Endothelial cell of umbilical vein (primary cell): ENCODE measurements around the gene KCTD16. TPM values are rescaled to one million over a fixed set of nuclear protein-coding genes. Genes with fewer than 3 reads are reported as not detected.

Source experiments
- BruUV-seq: library from RNA; stranded (reverse); fragments of 400-500 nt; replicated peaks from 2 replicates; lab custom pipeline; 2021; lab: Mats Ljungman, UMichigan
- CTCF ChIA-PET: fragments of 300-600, 350-600 bp; sonication (Branson Sonifier 250); formaldehyde crosslinking; loops from one replicate; lab custom pipeline; 2021; ENCODE audit warnings: antibody characterized with exemption, inconsistent platforms; lab: Charles Lee
- POLR2A ChIA-PET: fragments of 300-600, 350-600 bp; sonication (Branson Sonifier 250); formaldehyde crosslinking; loops from one replicate; lab custom pipeline; 2021; ENCODE audit warnings: antibody characterized with exemption, inconsistent platforms; lab: Charles Lee
- DNase-seq: peaks from one replicate; pipeline ENCODE4 v3.0.0-alpha.2; 2011; ENCODE audit warnings: low read depth, low spot score
- FAIRE-seq: peaks from 2 replicates; lab custom pipeline; 2011; peaks lifted over from hg19 to GRCh38; lab: Jason Lieb, UNC
- H2AFZ ChIP-seq: 2 replicates; pipeline ENCODE4 v1.6.0; 2012; ENCODE audit warnings: low read depth, low read length, control low read depth, inconsistent platforms
- H3K27ac ChIP-seq: 2 replicates; pipeline ENCODE4 v1.5.1; 2011; ENCODE audit warnings: low read depth, mild to moderate bottlenecking, control low read depth, low read length, moderate library complexity; ENCODE audit not compliant: insufficient read depth
- H3K27me3 ChIP-seq, 2 experiments: 2 replicates each; pipeline versions ENCODE4 v1.6.0 to v1.6.1; 2011; ENCODE audit warnings: low read length in 2 of 2, mixed read lengths in 1 of 2; ENCODE audit not compliant: control insufficient read depth in 2 of 2, insufficient read depth in 2 of 2
- H3K36me3 ChIP-seq, 2 experiments: 2 replicates in 1 of 2; 3 replicates in 1 of 2; pipeline ENCODE4 v1.5.1; 2011; ENCODE audit warnings: low read length in 2 of 2, mild to moderate bottlenecking in 1 of 2, moderate library complexity in 1 of 2; ENCODE audit not compliant: control insufficient read depth in 2 of 2, insufficient read depth in 2 of 2; ENCODE audit errors: extremely low read depth in 1 of 2
- H3K4me1 ChIP-seq: 3 replicates; pipeline ENCODE4 v1.5.1; 2011; ENCODE audit warnings: mild to moderate bottlenecking, low read length; ENCODE audit not compliant: control insufficient read depth, insufficient read depth; ENCODE audit errors: extremely low read depth
- H3K4me2 ChIP-seq: 2 replicates; pipeline ENCODE4 v1.6.1; 2011; ENCODE audit warnings: low read length, control low read depth, mixed read lengths; ENCODE audit not compliant: insufficient read depth
- H3K4me3 ChIP-seq, 3 experiments: fragments of 200-600 bp in 1 of 3; sonication (generic), shearing (Covaris generic) in 1 of 3; replicated peaks in 1 of 3; 2 replicates each; pipeline ENCODE4 v1.5.1; 2011 to 2016; ENCODE audit warnings: control low read depth in 3 of 3, low read length in 3 of 3, mild to moderate bottlenecking in 2 of 3, inconsistent platforms in 1 of 3, low read depth in 1 of 3, moderate library complexity in 1 of 3; ENCODE audit not compliant: insufficient read depth in 1 of 3
- H3K79me2 ChIP-seq: 2 replicates; pipeline ENCODE4 v1.6.0; 2012; ENCODE audit warnings: low read length, inconsistent platforms; ENCODE audit not compliant: control insufficient read depth, insufficient read depth
- H3K9ac ChIP-seq: replicated peaks from 2 replicates; pipeline ENCODE3; 2011; ENCODE audit warnings: low read length, control low read depth; ENCODE audit not compliant: insufficient read depth; ENCODE audit errors: extremely low read depth
- H3K9me1 ChIP-seq: replicated peaks from 3 replicates; pipeline ENCODE4 v1.6.0; 2011; ENCODE audit warnings: mild to moderate bottlenecking, low read length; ENCODE audit not compliant: control insufficient read depth, insufficient read depth; ENCODE audit errors: extremely low read depth
- H3K9me3 ChIP-seq: replicated peaks from 2 replicates; pipeline ENCODE4 v1.5.1; 2012; ENCODE audit warnings: low read length, inconsistent platforms; ENCODE audit not compliant: control insufficient read depth, insufficient read depth
- H4K20me1 ChIP-seq: replicated peaks from 2 replicates; pipeline ENCODE3; 2011; ENCODE audit warnings: mild to moderate bottlenecking, low read length; ENCODE audit not compliant: control insufficient read depth, insufficient read depth; ENCODE audit errors: extremely low read depth
- EZH2 ChIP-seq: IDR thresholded peaks from 2 replicates; pipeline ENCODE4 v1.6.1; 2012; ENCODE audit warnings: borderline replicate concordance, low read depth, mild to moderate bottlenecking, moderate library complexity, low read length, inconsistent platforms; ENCODE audit not compliant: severe bottlenecking
- FOS ChIP-seq: IDR thresholded peaks from 2 replicates; pipeline ENCODE4 v1.6.1; 2011; ENCODE audit warnings: mild to moderate bottlenecking, low read length, moderate library complexity, borderline replicate concordance; ENCODE audit not compliant: insufficient read depth
- GATA2 ChIP-seq: IDR thresholded peaks from 2 replicates; pipeline ENCODE4 v1.7.0; 2011; ENCODE audit warnings: low read depth, mild to moderate bottlenecking, moderate library complexity, mixed read lengths, low read length; ENCODE audit not compliant: insufficient read length, insufficient read depth
- MYC ChIP-seq: IDR thresholded peaks from one replicate; pipeline ENCODE4 v1.6.1; 2011; ENCODE audit warnings: mild to moderate bottlenecking, low read depth, low read length
- dilution Hi-C: fragments of 300-500 bp; cut with MboI; formaldehyde crosslinking; loops from one replicate; pipeline ENCODE4 v1.15.0; 2019; ENCODE audit warnings: low sequenced_read_pairs; ENCODE audit not compliant: extremely low pct_ligation_motif_present
- intact Hi-C: fragments of 100-400 bp; cut with micrococcal nuclease; formaldehyde crosslinking; loops from one replicate; pipeline ENCODE4 v1.10.0; 2022
- polyA plus RNA-seq, 4 experiments: library from polyadenylated mRNA; depleted of rRNA in 3 of 4; stranded (reverse) in 3 of 4; unstranded in 1 of 4; fragments of >200 nt; gene quantifications; 2 replicates each; pipeline versions ENCODE4 v1.2.1 to v1.2.3, GENCODE V29; 2011 to 2012; ENCODE audit warnings: missing spikeins in 1 of 4
- total RNA-seq: library from RNA; stranded (reverse); gene quantifications from 2 replicates; pipeline ENCODE4 v1.2.3, GENCODE V29; 2021
- TF ChIP-seq, protein P1 (sequence below): IDR thresholded peaks from 2 replicates; pipeline ENCODE4 v1.6.1; 2011; ENCODE audit not compliant: insufficient read depth, insufficient read length
- TF ChIP-seq, protein P2 (sequence below), 2 donors: IDR thresholded peaks; 1 replicate in 1 of 2; 2 replicates in 1 of 2; pipeline ENCODE4 v1.5.1; 2011; ENCODE audit warnings: low read length in 2 of 2, mild to moderate bottlenecking in 2 of 2, moderate library complexity in 2 of 2, control low read depth in 1 of 2, inconsistent platforms in 1 of 2, low read depth in 1 of 2; ENCODE audit not compliant: insufficient read depth in 1 of 2; ENCODE audit errors: extremely low read depth in 1 of 2

The KCTD16 gene
- total and polyA plus RNA-seq, 2 donors (not counting 3 experiments of a cell fraction or from before 2014, with no cell fraction given) = 0.21 to 0.49 TPM

DNA sequence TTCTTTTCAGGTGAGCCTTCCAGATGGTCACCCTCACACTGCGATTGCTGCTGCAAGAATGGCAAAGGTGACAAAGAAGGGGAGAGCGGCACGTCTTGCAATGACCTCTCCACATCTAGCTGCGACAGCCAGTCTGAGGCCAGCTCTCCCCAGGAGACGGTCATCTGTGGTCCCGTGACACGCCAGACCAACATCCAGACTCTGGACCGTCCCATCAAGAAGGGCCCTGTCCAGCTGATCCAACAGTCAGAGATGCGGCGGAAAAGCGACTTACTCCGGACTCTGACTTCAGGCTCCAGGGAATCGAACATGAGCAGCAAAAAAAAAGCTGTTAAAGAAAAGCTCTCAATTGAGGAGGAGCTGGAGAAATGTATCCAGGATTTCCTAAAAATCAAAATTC is 303.0 kb downstream of the KCTD16 start:
- ChIA-PET POLR2A (no interaction called here), CTCF (interaction anchor here (2.8 kb wide), 1 partner anchor 10 kb away, joined by 6 read pairs; no protein-coding TSS in a partner anchor)
- Histone ChIP-seq H3K27ac (no peak overlapping the region), H3K79me2 (no peaks in the 10 kb centered on the region), H3K4me2 (no peak overlapping the region), H2AFZ (no peak overlapping the region), H3K9ac (no peak overlapping the region), H3K4me3 (no peak overlapping the region), H3K36me3 (no peaks in the 10 kb centered on the region), H3K9me3 (no peaks in the 10 kb centered on the region), H3K27me3 (no peaks in the 10 kb centered on the region), H3K4me1 (no peaks in the 10 kb centered on the region), H4K20me1 (no peaks in the 10 kb centered on the region), H3K9me1 (no peaks in the 10 kb centered on the region)
- TF ChIP-seq GATA2 (no peak), EZH2 (no peak)
- TF ChIP-seq, protein P1, sequence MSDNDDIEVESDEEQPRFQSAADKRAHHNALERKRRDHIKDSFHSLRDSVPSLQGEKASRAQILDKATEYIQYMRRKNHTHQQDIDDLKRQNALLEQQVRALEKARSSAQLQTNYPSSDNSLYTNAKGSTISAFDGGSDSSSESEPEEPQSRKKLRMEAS = no peak
- DNase-seq = no peak
- intact Hi-C loops (no loop called here), dilution Hi-C loops (no loop called here)
- FAIRE-seq = no peak
- no TSS peak for BruUV-seq

DNA sequence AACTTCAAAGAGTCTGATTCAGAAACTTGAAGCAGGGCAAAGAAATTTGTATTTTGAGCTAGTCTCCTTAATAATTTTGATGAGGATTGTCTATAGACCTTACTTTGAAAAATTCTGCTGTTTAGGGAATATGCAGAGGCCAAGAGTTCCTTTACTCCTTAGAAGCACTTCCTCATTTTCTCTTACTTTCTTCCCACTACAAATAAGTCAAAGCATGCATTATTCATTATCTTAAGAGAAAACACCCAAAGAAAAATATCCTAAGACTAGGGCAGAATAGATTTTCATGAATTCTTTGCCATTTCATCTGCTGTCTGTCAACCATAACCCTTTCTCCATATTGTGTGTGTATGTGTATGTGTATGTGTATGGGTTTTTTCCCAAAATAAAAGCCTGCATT is 307.9 kb downstream of the KCTD16 start:
- H2AFZ ChIP-seq = no peak overlapping the region
- no peak overlapping the region for H3K27ac ChIP-seq
- no peak overlapping the region for H3K4me2 ChIP-seq
- no peak overlapping the region for H3K4me3 ChIP-seq
- ChIA-PET POLR2A (no interaction called here), CTCF (interaction anchor here (0.6 to 1.3 kb wide), 2 partner anchors 11 to 740 kb away, joined by 3 to 4 read pairs; no protein-coding TSS in a partner anchor)
- no peaks in the 10 kb centered on the region for H3K27me3 ChIP-seq
- no peaks in the 10 kb centered on the region for H3K36me3 ChIP-seq
- H3K9me3 ChIP-seq = no peaks in the 10 kb centered on the region
- DNase-seq (no peak), FAIRE-seq (no peak)
- BruUV-seq = no TSS peak
- no peak for TF ChIP-seq MYC
- no peak for TF ChIP-seq EZH2
- TF ChIP-seq, protein P2, sequence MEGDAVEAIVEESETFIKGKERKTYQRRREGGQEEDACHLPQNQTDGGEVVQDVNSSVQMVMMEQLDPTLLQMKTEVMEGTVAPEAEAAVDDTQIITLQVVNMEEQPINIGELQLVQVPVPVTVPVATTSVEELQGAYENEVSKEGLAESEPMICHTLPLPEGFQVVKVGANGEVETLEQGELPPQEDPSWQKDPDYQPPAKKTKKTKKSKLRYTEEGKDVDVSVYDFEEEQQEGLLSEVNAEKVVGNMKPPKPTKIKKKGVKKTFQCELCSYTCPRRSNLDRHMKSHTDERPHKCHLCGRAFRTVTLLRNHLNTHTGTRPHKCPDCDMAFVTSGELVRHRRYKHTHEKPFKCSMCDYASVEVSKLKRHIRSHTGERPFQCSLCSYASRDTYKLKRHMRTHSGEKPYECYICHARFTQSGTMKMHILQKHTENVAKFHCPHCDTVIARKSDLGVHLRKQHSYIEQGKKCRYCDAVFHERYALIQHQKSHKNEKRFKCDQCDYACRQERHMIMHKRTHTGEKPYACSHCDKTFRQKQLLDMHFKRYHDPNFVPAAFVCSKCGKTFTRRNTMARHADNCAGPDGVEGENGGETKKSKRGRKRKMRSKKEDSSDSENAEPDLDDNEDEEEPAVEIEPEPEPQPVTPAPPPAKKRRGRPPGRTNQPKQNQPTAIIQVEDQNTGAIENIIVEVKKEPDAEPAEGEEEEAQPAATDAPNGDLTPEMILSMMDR (IDR thresholded peaks at IDR 0.05; ENCODE audit: extremely low read depth in 1 of 2, insufficient read depth in 1 of 2, low read depth in 1 of 2, low read length in 2 of 2) = no peak
- no peak for TF ChIP-seq GATA2
- no peak for TF ChIP-seq FOS
- no peaks in the 10 kb centered on the region for H4K20me1 ChIP-seq
- no peak overlapping the region for H3K9ac ChIP-seq
- intact Hi-C loops (no loop called here), dilution Hi-C loops (no loop called here)
- H3K79me2 ChIP-seq = no peaks in the 10 kb centered on the region
- no peaks in the 10 kb centered on the region for H3K9me1 ChIP-seq
- H3K4me1 ChIP-seq = peaks cover under 1% of the 10 kb centered on the region
